Neural crest cell (in vitro differentiated cells): ENCODE results near the gene ABHD2. TPM values are rescaled to one million over a fixed set of nuclear protein-coding genes. Genes with fewer than 3 reads are reported as not detected.

Experiments
- DNase-seq: peaks from one replicate; pipeline ENCODE4 v3.0.0; 2021; ENCODE audit warnings: low read depth, mixed read lengths, low spot score
- H3K27ac Mint-ChIP-seq: one replicate; pipeline ENCODE4 v1.8.0; 2021; ENCODE audit warnings: mild to moderate bottlenecking, mixed read lengths; ENCODE audit not compliant: unreplicated experiment
- H3K27me3 Mint-ChIP-seq: 2 replicates; pipeline ENCODE4 v1.8.0; 2021; ENCODE audit warnings: low read depth, mild to moderate bottlenecking, mixed read lengths
- H3K36me3 Mint-ChIP-seq: 2 replicates; pipeline ENCODE4 v1.8.0; 2021; ENCODE audit warnings: low read depth, mild to moderate bottlenecking, mixed read lengths
- H3K4me1 Mint-ChIP-seq: 2 replicates; pipeline ENCODE4 v1.8.0; 2021; ENCODE audit warnings: mixed read lengths
- H3K4me3 Mint-ChIP-seq: one replicate; pipeline ENCODE4 v1.8.0; 2021; ENCODE audit warnings: mild to moderate bottlenecking, mixed read lengths
- H3K9me3 Mint-ChIP-seq: 2 replicates; pipeline ENCODE4 v1.8.0; 2021; ENCODE audit warnings: mixed read lengths
- total RNA-seq: library from RNA; stranded (reverse); gene quantifications from 2 replicates; pipeline ENCODE4 v1.2.1, GENCODE V29; 2021
- TF ChIP-seq, protein P1 (sequence below): fragments of 200-600 bp; sonication (generic); conservative IDR thresholded peaks from 2 replicates; pipeline ENCODE4 v1.5.0; 2021; ENCODE audit warnings: antibody characterized with exemption, mild to moderate bottlenecking

Gene ABHD2
- total RNA-seq, 1 donor from 2014 or later: 31.0 TPM

- no peaks in the 10 kb centered on the region for H3K9me3 Mint-ChIP-seq
- peak overlapping the region; percentile 27 for H3K27ac Mint-ChIP-seq
- no peak overlapping the region for H3K4me3 Mint-ChIP-seq
- DNase-seq: no peak
- H3K27me3 Mint-ChIP-seq: no peaks in the 10 kb centered on the region
- H3K4me1 Mint-ChIP-seq: peaks cover 15% of the 10 kb centered on the region
- no peaks in the 10 kb centered on the region for H3K36me3 Mint-ChIP-seq
- TF ChIP-seq, protein P1, sequence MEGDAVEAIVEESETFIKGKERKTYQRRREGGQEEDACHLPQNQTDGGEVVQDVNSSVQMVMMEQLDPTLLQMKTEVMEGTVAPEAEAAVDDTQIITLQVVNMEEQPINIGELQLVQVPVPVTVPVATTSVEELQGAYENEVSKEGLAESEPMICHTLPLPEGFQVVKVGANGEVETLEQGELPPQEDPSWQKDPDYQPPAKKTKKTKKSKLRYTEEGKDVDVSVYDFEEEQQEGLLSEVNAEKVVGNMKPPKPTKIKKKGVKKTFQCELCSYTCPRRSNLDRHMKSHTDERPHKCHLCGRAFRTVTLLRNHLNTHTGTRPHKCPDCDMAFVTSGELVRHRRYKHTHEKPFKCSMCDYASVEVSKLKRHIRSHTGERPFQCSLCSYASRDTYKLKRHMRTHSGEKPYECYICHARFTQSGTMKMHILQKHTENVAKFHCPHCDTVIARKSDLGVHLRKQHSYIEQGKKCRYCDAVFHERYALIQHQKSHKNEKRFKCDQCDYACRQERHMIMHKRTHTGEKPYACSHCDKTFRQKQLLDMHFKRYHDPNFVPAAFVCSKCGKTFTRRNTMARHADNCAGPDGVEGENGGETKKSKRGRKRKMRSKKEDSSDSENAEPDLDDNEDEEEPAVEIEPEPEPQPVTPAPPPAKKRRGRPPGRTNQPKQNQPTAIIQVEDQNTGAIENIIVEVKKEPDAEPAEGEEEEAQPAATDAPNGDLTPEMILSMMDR: no peak
Observed at GRCh38 chr15:89215627-89216026, 127.4 kb downstream of the ABHD2 start.

- no peaks in the 10 kb centered on the region for H3K36me3 Mint-ChIP-seq
- no peak overlapping the region for H3K4me3 Mint-ChIP-seq
- TF ChIP-seq, protein P1: no peak
Observed at GRCh38 chr15:89217031-89217430, 128.8 kb downstream of the ABHD2 start.

DNA sequence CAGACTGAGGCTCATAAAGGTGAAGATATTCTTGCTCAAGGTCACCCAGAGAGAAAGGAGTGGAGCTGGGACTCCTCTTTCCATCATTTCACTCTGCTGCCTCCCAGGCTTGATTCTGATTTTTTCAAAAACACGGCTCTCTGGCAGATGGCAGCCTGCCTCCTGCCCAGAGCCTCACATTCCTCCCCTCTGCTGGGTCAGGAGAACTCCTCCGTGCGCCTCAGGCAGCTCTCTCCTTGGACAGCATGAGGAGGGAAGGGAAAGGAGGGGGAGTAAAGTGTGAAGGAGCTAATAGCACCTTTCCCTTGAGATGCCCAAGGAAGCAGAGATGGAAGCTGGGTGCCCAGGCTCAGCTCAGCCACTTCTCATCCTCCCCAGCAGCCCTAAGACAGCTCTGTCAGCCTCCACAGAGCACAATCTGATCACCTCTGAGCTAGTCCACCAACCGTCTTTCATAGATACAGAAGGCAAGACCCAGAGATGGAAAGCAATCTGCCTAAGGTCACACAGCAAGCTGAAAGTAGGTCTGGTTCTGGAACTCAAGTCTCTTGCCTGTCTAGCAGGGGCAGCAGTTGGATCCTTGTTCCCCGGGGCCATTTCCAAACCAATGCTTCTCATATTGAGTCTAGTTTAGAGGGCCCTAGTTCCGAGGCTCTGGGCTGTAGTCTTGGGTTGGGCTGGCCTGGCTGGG lies 129.6 kb downstream of the ABHD2 start:
- Mint-ChIP-seq H3K27me3 (no peaks in the 10 kb centered on the region), H3K9me3 (no peaks in the 10 kb centered on the region), H3K4me3 (no peak overlapping the region), H3K27ac (no peak overlapping the region), H3K4me1 (peaks cover 31% of the 10 kb centered on the region), H3K36me3 (no peaks in the 10 kb centered on the region)
- no peak for DNase-seq
- TF ChIP-seq, protein P1: no peak

More at GRCh38 chr15:89217031-89217430, 128.8 kb downstream of the ABHD2 start:
- no peaks in the 10 kb centered on the region for H3K9me3 Mint-ChIP-seq
- DNase-seq: no peak
- H3K4me1 Mint-ChIP-seq: peaks cover 23% of the 10 kb centered on the region
- no peaks in the 10 kb centered on the region for H3K27me3 Mint-ChIP-seq
- H3K27ac Mint-ChIP-seq: no peak overlapping the region

DNA sequence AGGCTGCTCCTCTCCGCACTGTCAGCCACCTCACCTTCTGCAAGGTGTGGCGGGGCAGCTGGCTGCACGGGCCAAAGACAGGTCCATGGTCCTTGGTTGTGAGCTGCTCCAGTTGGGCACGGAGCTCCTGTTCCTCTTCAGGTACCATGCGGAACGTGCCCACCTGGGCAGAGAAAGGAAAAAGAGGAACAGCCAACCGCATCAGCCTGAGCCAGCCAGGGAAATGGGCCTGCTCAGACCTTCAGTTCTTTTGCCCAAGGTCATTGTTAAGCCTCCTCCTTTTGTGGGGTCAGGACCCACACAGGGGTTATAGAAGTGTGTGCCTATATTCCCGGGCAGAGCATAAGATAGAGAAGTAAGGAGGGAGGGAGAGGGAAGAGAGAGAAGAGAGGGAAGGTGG lies 130.3 kb downstream of the ABHD2 start:
- no peaks in the 10 kb centered on the region for H3K9me3 Mint-ChIP-seq
- peak overlapping the region; percentile 38 for H3K27ac Mint-ChIP-seq
- no peak for DNase-seq
- TF ChIP-seq, protein P1: no peak
- no peaks in the 10 kb centered on the region for H3K27me3 Mint-ChIP-seq
- peaks cover 32% of the 10 kb centered on the region for H3K4me1 Mint-ChIP-seq
- no peak overlapping the region for H3K4me3 Mint-ChIP-seq
- H3K36me3 Mint-ChIP-seq: no peaks in the 10 kb centered on the region

- peak within 1 kb of the TSS; percentile 98 for H3K27ac Mint-ChIP-seq
- peaks cover 37% of the 10 kb centered on the region for H3K4me1 Mint-ChIP-seq
- peak; percentile 21 for DNase-seq
- no peaks in the 10 kb centered on the region for H3K27me3 Mint-ChIP-seq
- TF ChIP-seq, protein P1: no peak
- H3K9me3 Mint-ChIP-seq: no peaks in the 10 kb centered on the region
- H3K4me3 Mint-ChIP-seq: peak within 1 kb of the TSS; percentile 34
- no peaks in the 10 kb centered on the region for H3K36me3 Mint-ChIP-seq
Observed at GRCh38 chr15:89221543-89221942, 133.3 kb downstream of the ABHD2 start, which contains the start of gene RLBP1. TSS of gene RLBP1 (minus strand) at chr15:89221579. CDS start at chr15:89218975, 2,604 bp downstream.
